Muscle of leg (tissue), 11 donors: ENCODE results near the gene ZNF45. TPM values are rescaled to one million over a fixed set of nuclear protein-coding genes. Genes with fewer than 3 reads are reported as not detected.
"Not testable (repeated sequence)": the region's sequence is repeated elsewhere in the genome, so short reads cannot be mapped to it uniquely, and the experiment has no call there.

Experiments used
- DNase-seq: peaks from one replicate; pipeline ENCODE4 v3.0.0; 2013
- H3K27ac ChIP-seq: one replicate; pipeline ENCODE4 v1.5.1; 2013; ENCODE audit warnings: mild to moderate bottlenecking, low read length, control low read depth
- H3K27me3 ChIP-seq: one replicate; pipeline ENCODE4 v1.6.1; 2013; ENCODE audit warnings: low read length; ENCODE audit not compliant: control insufficient read depth, insufficient read depth
- H3K36me3 ChIP-seq: one replicate; pipeline ENCODE4 v1.6.1; 2013; ENCODE audit warnings: low read length; ENCODE audit not compliant: control insufficient read depth, insufficient read depth
- H3K4me1 ChIP-seq: one replicate; pipeline ENCODE4 v1.6.1; 2013; ENCODE audit warnings: low read length; ENCODE audit not compliant: control insufficient read depth, insufficient read depth
- H3K4me3 ChIP-seq: one replicate; pipeline ENCODE4 v1.5.1; 2013; ENCODE audit warnings: low read length, control low read depth
- H3K9me3 ChIP-seq: replicated peaks from 2 replicates; pipeline ENCODE4 v1.6.1; 2013; ENCODE audit warnings: low read depth, low read length; ENCODE audit not compliant: control insufficient read depth
- WGBS: methylation state at CpG from one replicate; pipeline ENCODE4 v1.1.5; 2013; ENCODE audit warnings: missing lambda C conversion rate; ENCODE audit not compliant: insufficient coverage; 5-methylcytosine and 5-hydroxymethylcytosine counted together
- polyA plus RNA-seq, 8 donors: library from polyadenylated mRNA; unstranded; fragments of 120-200 nt; gene quantifications; one replicate each; pipeline versions ENCODE4 v1.2.1 to v1.2.3, GENCODE V29; 2013; ENCODE audit warnings: inconsistent platforms in 1 of 8, low replicate concordance in 1 of 8; ENCODE audit not compliant: insufficient read length in 8 of 8, insufficient read depth in 1 of 8
- total RNA-seq: library from RNA; stranded (reverse); fragments of 120-200 nt; gene quantifications from one replicate; pipeline ENCODE4 v1.2.4, GENCODE V29; 2013

Gene ZNF45
- total and polyA plus RNA-seq, 9 donors: 10.5 to 18.1 (median 13.1) TPM

DNA sequence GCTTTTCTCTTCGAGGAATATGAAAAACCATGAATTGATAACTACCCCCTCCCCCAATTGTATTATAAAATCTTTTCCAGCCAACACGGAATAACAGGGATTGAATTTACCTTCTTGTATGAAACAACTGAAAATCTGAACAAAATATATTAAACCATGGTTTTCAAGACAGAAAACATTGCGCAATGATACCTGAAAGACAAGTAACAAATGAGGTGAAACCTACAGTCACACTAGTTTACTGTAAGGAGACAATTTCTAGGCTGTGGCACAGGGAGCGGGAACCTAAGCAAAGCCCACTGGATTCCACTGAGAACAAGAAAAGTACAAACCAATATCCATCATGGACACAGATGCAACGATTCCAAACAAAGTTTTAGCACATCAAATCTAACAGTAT, 54.6 kb downstream of the ZNF45 start:
- Histone ChIP-seq H3K27me3 (no peaks in the 10 kb centered on the region), H3K36me3 (no peaks in the 10 kb centered on the region), H3K9me3 (peaks cover 30% of the 10 kb centered on the region), H3K4me1 (no peaks in the 10 kb centered on the region), H3K27ac (no peak overlapping the region), H3K4me3 (no peak overlapping the region)
- WGBS: no CpG with 5 or more reads among the region's 5 CpGs
- DNase-seq: no peak

DNA sequence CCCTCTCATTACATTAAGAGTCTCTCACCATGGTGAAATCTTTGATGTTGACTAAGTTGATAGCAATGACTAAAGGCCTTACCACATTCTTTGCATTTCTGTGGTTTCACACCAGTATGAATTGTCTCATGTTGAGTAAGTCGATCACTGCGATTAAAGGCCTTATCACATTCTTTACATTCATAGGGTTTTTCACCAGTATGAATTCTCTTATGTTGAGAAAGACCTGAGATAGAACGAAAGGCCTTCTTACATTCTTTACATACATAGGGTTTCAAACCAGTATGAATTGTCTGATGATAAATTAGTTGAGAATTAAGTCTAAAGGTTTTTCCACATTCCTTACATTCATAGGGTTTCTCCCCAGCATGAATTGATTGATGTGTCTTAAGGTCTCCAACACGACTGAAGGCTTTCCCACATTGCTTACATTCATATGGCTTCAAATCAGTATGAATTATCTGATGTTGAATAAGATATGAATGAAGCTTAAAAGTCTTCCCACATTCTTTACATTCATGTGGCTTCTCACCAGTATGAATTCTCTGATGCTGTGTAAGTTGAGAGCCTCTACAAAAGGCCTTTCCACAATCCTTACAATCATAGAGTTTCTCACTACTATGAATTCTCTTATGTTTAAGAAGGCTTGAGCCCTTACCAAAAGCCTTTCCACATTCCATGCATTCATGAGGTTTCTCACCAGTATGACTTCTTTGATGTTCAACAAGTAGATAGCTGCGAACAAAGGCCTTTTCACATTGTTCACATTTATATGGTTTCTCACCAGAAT, 62.3 kb downstream of the ZNF45 start:
- Histone ChIP-seq H3K4me1 (no peaks in the 10 kb centered on the region), H3K9me3 (peaks cover 34% of the 10 kb centered on the region), H3K27me3 (no peaks in the 10 kb centered on the region), H3K36me3 (no peaks in the 10 kb centered on the region), H3K4me3 (no peak overlapping the region), H3K27ac (no peak overlapping the region)
- WGBS: no CpG with 5 or more reads among the region's 5 CpGs
- no peak for DNase-seq

DNA sequence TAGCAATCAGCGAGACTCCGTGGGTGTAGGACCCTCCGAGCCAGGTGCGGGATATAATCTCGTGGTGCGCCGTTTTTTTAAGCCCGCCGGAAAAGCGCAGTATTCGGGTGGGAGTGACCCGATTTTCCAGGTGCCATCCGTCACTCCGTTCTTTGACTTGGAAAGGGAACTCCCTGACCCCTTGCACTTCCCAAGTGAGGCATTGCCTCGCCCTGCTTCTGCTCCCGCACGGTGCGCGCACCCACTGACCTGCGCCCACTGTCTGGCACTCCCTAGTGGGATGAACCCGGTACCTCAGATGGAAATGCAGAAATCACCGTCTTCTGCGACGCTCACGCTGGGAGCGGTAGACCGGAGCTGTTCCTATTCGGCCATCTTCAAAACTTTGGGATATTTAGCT, 68.2 kb downstream of the ZNF45 start:
- not testable (repeated sequence) for H3K4me3 ChIP-seq, H3K36me3 ChIP-seq, H3K4me1 ChIP-seq, H3K27me3 ChIP-seq, H3K27ac ChIP-seq, DNase-seq
- peaks cover 35% of the 10 kb centered on the region for H3K9me3 ChIP-seq
- WGBS: 97% methylated on average over 18 of the region's 28 CpGs

Other genes starting within 250 kb of the ZNF45 start
- gene IRGC, start 219.2 kb downstream of the ZNF45 start, total RNA-seq: not detected
- under 1 TPM in 2 of 8 donors, not detected in 6; 0.07 to 0.09 TPM for gene IRGC, start 219.2 kb downstream of the ZNF45 start, polyA plus RNA-seq
- 20.6 TPM for gene SMG9, start 180.3 kb downstream of the ZNF45 start, total RNA-seq
- 10 to 100 TPM; 30.1 to 47.6 (median 37.1) TPM for gene SMG9, start 180.3 kb downstream of the ZNF45 start, polyA plus RNA-seq
- 0.40 TPM for gene KCNN4, start 154.3 kb downstream of the ZNF45 start, total RNA-seq
- 1 to 10 TPM in 2 of 8 donors, under 1 TPM in 6; 0.23 to 1.2 (median 0.73) TPM for gene KCNN4, start 154.3 kb downstream of the ZNF45 start, polyA plus RNA-seq
- gene LYPD5, start 132.8 kb downstream of the ZNF45 start, total RNA-seq: 0.22 TPM
- under 1 TPM; 0.22 to 0.83 (median 0.38) TPM for gene LYPD5, start 132.8 kb downstream of the ZNF45 start, polyA plus RNA-seq
- 16.8 TPM for gene ZNF283, start 108.0 kb downstream of the ZNF45 start, total RNA-seq
- gene ZNF283, start 108.0 kb downstream of the ZNF45 start, polyA plus RNA-seq: 10 to 100 TPM in 2 of 8 donors, 1 to 10 TPM in 6; 5.9 to 13.1 (median 8.8) TPM
- 5.0 TPM for gene ZNF404, start 51.3 kb downstream of the ZNF45 start, total RNA-seq
- gene ZNF404, start 51.3 kb downstream of the ZNF45 start, polyA plus RNA-seq: 1 to 10 TPM; 5.5 to 9.4 (median 6.5) TPM
- gene ZNF221, start 15.9 kb upstream of the ZNF45 start, total RNA-seq: 7.6 TPM
- 1 to 10 TPM in 7 of 8 donors, under 1 TPM in 1; 0.93 to 3.2 (median 2.8) TPM for gene ZNF221, start 15.9 kb upstream of the ZNF45 start, polyA plus RNA-seq
- 9.3 TPM for gene ZNF155, start 48.9 kb upstream of the ZNF45 start, total RNA-seq
- 1 to 10 TPM; 5.7 to 8.5 (median 6.8) TPM for gene ZNF155, start 48.9 kb upstream of the ZNF45 start, polyA plus RNA-seq
- 3.8 TPM for gene ZNF230, start 67.7 kb upstream of the ZNF45 start, total RNA-seq
- 1 to 10 TPM; 2.3 to 3.3 (median 2.6) TPM for gene ZNF230, start 67.7 kb upstream of the ZNF45 start, polyA plus RNA-seq
- 5.8 TPM for gene ZNF222, start 90.1 kb upstream of the ZNF45 start, total RNA-seq
- 1 to 10 TPM; 3.6 to 5.5 (median 4.3) TPM for gene ZNF222, start 90.1 kb upstream of the ZNF45 start, polyA plus RNA-seq
- gene ZNF223, start 116.8 kb upstream of the ZNF45 start, total RNA-seq: 7.4 TPM
- 1 to 10 TPM; 3.6 to 5.1 (median 4.4) TPM for gene ZNF223, start 116.8 kb upstream of the ZNF45 start, polyA plus RNA-seq
- 3.4 TPM for gene ZNF284, start 136.9 kb upstream of the ZNF45 start, total RNA-seq
- 1 to 10 TPM; 1.9 to 3.2 (median 2.6) TPM for gene ZNF284, start 136.9 kb upstream of the ZNF45 start, polyA plus RNA-seq
- gene ZNF224, start 159.1 kb upstream of the ZNF45 start, total RNA-seq: 18.8 TPM
- gene ZNF224, start 159.1 kb upstream of the ZNF45 start, polyA plus RNA-seq: 10 to 100 TPM; 10.6 to 21.4 (median 14.0) TPM
- gene ZNF225, start 178.1 kb upstream of the ZNF45 start, total RNA-seq: 6.6 TPM
- gene ZNF225, start 178.1 kb upstream of the ZNF45 start, polyA plus RNA-seq: 1 to 10 TPM; 3.7 to 5.7 (median 4.8) TPM
- 13.9 TPM for gene ZNF234, start 206.3 kb upstream of the ZNF45 start, total RNA-seq
- 1 to 10 TPM; 6.9 to 9.7 (median 7.4) TPM for gene ZNF234, start 206.3 kb upstream of the ZNF45 start, polyA plus RNA-seq
- gene ZNF226, start 229.8 kb upstream of the ZNF45 start, total RNA-seq: 20.9 TPM
- gene ZNF226, start 229.8 kb upstream of the ZNF45 start, polyA plus RNA-seq: 10 to 100 TPM; 10.1 to 14.9 (median 12.1) TPM